Measurements from ENCODE around the gene EEFSEC. TPM values are rescaled to one million over a fixed set of nuclear protein-coding genes. Genes with fewer than 3 reads are reported as not detected.

Gene EEFSEC
- total RNA-seq, 1 experiment from 2014 or later: 15.4 TPM

- Histone ChIP-seq H3K4me1 (ENCODE audit: control insufficient read depth, insufficient read depth, low read length) (no peaks in the 10 kb centered on the region), H3K27me3 (ENCODE audit: control insufficient read depth, insufficient read depth, low read length) (no peaks in the 10 kb centered on the region), H3K9me3 (ENCODE audit: control insufficient read depth, insufficient read depth, low read depth, low read length) (no peaks in the 10 kb centered on the region), H3K4me3 (ENCODE audit: low read depth in 2 of 2, low read length in 2 of 2) (no peak overlapping the region), H3K27ac (ENCODE audit: low read length) (no peak overlapping the region), H3K36me3 (ENCODE audit: control insufficient read depth, insufficient read depth, low read length) (no peaks in the 10 kb centered on the region)
- BruUV-seq (replicated peaks): no TSS peak
- in situ Hi-C loops (cut with HindIII; ENCODE audit: low pct_unique_long_range_greater_than_20kb, low sequenced_read_pairs): no loop called here
- no peak for ATAC-seq
- TF ChIP-seq POLR2AphosphoS5 (IDR thresholded peaks at IDR 0.05; ENCODE audit: low read depth, low read length) (no peak), SIN3A (IDR thresholded peaks at IDR 0.05; ENCODE audit: borderline replicate concordance, insufficient read depth, low read depth, low read length) (no peak), TCF7L2 (IDR thresholded peaks at IDR 0.05; ENCODE audit: low read depth, low read length) (no peak), REST (IDR thresholded peaks at IDR 0.05; ENCODE audit: insufficient read depth in 1 of 2, low read depth in 2 of 2, low read length in 1 of 2) (no peak), CTCF (IDR thresholded peaks at IDR 0.05) (no peak)
- intact Hi-C loops (cut with micrococcal nuclease; ENCODE audit: unreplicated experiment): no loop called here
- no peak for DNase-seq (ENCODE audit: low read depth, low spot score)
- POLR2A ChIA-PET: interaction anchor here (0.5 kb wide), 1 partner anchor 82 kb away, joined by 5 read pairs; no protein-coding TSS in a partner anchor
- CTCF ChIA-PET: no interaction called here
Observed at GRCh38 chr3:128400671-128401070, 247.4 kb downstream of the EEFSEC start.

- ATAC-seq: no peak
Observed at GRCh38 chr3:128402319-128402718, 249.0 kb downstream of the EEFSEC start.

More at GRCh38 chr3:128402319-128402718, 249.0 kb downstream of the EEFSEC start:
- H3K4me1 ChIP-seq (ENCODE audit: control insufficient read depth, insufficient read depth, low read length): no peaks in the 10 kb centered on the region
- intact Hi-C loops (cut with micrococcal nuclease; ENCODE audit: unreplicated experiment): no loop called here
- in situ Hi-C loops (cut with HindIII; ENCODE audit: low pct_unique_long_range_greater_than_20kb, low sequenced_read_pairs): no loop called here
- TF ChIP-seq POLR2AphosphoS5 (IDR thresholded peaks at IDR 0.05; ENCODE audit: low read depth, low read length) (no peak), SIN3A (IDR thresholded peaks at IDR 0.05; ENCODE audit: borderline replicate concordance, insufficient read depth, low read depth, low read length) (no peak), REST (IDR thresholded peaks at IDR 0.05; ENCODE audit: insufficient read depth in 1 of 2, low read depth in 2 of 2, low read length in 1 of 2) (no peak), CTCF (IDR thresholded peaks at IDR 0.05) (no peak), TCF7L2 (IDR thresholded peaks at IDR 0.05; ENCODE audit: low read depth, low read length) (no peak)
- H3K27me3 ChIP-seq (ENCODE audit: control insufficient read depth, insufficient read depth, low read length): no peaks in the 10 kb centered on the region
- H3K27ac ChIP-seq (ENCODE audit: low read length): peak overlapping the region; percentile 59; the same call in 1 of the 2 replicates
- ChIA-PET POLR2A (no interaction called here), CTCF (no interaction called here)
- no peaks in the 10 kb centered on the region for H3K36me3 ChIP-seq (ENCODE audit: control insufficient read depth, insufficient read depth, low read length)
- H3K9me3 ChIP-seq (ENCODE audit: control insufficient read depth, insufficient read depth, low read depth, low read length): no peaks in the 10 kb centered on the region
- no peak for DNase-seq (ENCODE audit: low read depth, low spot score)
- H3K4me3 ChIP-seq (ENCODE audit: low read depth in 2 of 2, low read length in 2 of 2): no peak overlapping the region
- no TSS peak for BruUV-seq (replicated peaks)

Data from Panc1 (cell line).